Uterus (tissue), 4 donors: ENCODE results near the gene ASIC2. TPM values are rescaled to one million over a fixed set of nuclear protein-coding genes. Genes with fewer than 3 reads are reported as not detected.

ENCODE experiments used
- DNase-seq, 2 donors: peaks; one replicate each; pipeline ENCODE4 v3.0.0-alpha.2; 2019 to 2020
- H3K27ac ChIP-seq, 2 donors: fragments of 200-600 bp; sonication (generic); 1 replicate in 1 of 2; 2 replicates in 1 of 2; pipeline ENCODE4 v1.5.1; 2016 to 2018
- H3K27me3 ChIP-seq, 2 donors: fragments of 200-600 bp; sonication (generic); one replicate each; pipeline ENCODE4 v1.5.1; 2018 to 2019; ENCODE audit warnings: control low read depth in 1 of 2
- H3K36me3 ChIP-seq, 2 donors: fragments of 200-600 bp; sonication (generic); one replicate each; pipeline ENCODE4 v1.5.1; 2019; ENCODE audit warnings: control low read depth in 1 of 2
- H3K4me1 ChIP-seq, 2 donors: fragments of 200-600 bp; sonication (generic); one replicate each; pipeline ENCODE4 v1.5.1; 2018 to 2019; ENCODE audit warnings: control low read depth in 1 of 2
- H3K4me3 ChIP-seq, 2 donors: fragments of 200-600 bp; sonication (generic); 1 replicate in 1 of 2; 2 replicates in 1 of 2; pipeline ENCODE4 v1.5.1; 2018 to 2019; ENCODE audit warnings: mild to moderate bottlenecking in 1 of 2
- H3K9me3 ChIP-seq, 2 donors: fragments of 200-600 bp; sonication (generic); one replicate each; pipeline ENCODE4 v1.5.1; 2019; ENCODE audit warnings: control low read depth in 1 of 2
- POLR2A ChIP-seq, 2 donors: fragments of 450-650 bp; IDR thresholded peaks; one replicate each; pipeline ENCODE4 v1.6.1; 2016; ENCODE audit warnings: antibody characterized with exemption in 2 of 2, mild to moderate bottlenecking in 1 of 2, moderate library complexity in 1 of 2
- intact Hi-C: fragments of 100-400 bp; cut with DNase I; formaldehyde crosslinking; loops from one replicate; pipeline ENCODE4 v1.15.1; 2023; ENCODE audit warnings: low total_unique reads
- total RNA-seq, 4 donors: library from RNA; depleted of rRNA in 3 of 4; stranded (reverse); fragments of >200 nt in 3 of 4; gene quantifications; one replicate each; pipeline versions ENCODE4 v1.1.0 to v1.2.4, GENCODE V29; 2014 to 2023
- TF ChIP-seq, protein P1 (sequence below), 4 experiments: fragments of 200-600 bp in 2 of 4; fragments of 450-650 bp in 2 of 4; sonication (generic) in 2 of 4; IDR thresholded peaks; one replicate each; pipeline ENCODE4 v1.5.1; 2016 to 2019; ENCODE audit warnings: antibody characterized with exemption in 4 of 4, mild to moderate bottlenecking in 2 of 4, moderate library complexity in 1 of 4
- donor health status: DM: yes; HTN: yes; CAD: no.

Gene ASIC2
- total RNA-seq, 4 donors from 2014 or later, result 1.2 to 1.4 TPM; not detected in 2

DNA sequence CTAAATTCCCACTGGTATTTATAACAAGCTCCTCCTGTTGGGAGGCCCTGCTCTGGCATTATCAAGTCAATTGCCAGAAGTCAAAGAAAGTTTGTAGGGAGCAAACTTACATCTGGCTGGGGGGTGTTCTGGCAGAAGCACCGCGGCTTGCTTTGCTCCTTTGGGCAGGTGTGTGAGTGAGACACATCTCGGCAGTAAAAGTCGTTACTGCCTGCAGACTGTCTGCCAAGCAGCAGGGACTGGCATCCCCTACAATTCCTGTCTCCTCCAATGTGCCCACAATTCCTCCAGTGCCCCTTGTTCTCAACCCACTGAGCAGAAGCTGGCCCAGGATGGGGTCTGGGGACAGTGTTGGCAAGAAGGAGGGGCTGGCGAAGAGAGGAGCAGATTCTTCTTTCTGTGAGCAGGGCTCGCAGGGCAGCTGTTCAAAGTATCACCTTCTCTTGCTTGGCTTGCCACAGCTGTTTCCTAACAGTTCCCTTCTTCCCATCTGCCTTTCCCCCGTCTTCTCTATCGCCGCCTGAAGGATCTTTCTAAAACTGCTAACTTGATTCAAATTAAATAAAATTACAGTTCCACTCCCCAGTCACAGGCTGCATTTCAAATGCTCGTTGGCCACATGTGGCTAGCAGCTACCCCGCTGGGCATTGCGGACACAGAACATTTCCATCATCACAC, 271.2 kb downstream of the ASIC2 start:
- no peak for DNase-seq
- TF ChIP-seq, protein P1, sequence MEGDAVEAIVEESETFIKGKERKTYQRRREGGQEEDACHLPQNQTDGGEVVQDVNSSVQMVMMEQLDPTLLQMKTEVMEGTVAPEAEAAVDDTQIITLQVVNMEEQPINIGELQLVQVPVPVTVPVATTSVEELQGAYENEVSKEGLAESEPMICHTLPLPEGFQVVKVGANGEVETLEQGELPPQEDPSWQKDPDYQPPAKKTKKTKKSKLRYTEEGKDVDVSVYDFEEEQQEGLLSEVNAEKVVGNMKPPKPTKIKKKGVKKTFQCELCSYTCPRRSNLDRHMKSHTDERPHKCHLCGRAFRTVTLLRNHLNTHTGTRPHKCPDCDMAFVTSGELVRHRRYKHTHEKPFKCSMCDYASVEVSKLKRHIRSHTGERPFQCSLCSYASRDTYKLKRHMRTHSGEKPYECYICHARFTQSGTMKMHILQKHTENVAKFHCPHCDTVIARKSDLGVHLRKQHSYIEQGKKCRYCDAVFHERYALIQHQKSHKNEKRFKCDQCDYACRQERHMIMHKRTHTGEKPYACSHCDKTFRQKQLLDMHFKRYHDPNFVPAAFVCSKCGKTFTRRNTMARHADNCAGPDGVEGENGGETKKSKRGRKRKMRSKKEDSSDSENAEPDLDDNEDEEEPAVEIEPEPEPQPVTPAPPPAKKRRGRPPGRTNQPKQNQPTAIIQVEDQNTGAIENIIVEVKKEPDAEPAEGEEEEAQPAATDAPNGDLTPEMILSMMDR (IDR thresholded peaks at IDR 0.05), result no peak
- no peak for TF ChIP-seq POLR2A (IDR thresholded peaks at IDR 0.05)
- intact Hi-C loops, result no loop called here

DNA sequence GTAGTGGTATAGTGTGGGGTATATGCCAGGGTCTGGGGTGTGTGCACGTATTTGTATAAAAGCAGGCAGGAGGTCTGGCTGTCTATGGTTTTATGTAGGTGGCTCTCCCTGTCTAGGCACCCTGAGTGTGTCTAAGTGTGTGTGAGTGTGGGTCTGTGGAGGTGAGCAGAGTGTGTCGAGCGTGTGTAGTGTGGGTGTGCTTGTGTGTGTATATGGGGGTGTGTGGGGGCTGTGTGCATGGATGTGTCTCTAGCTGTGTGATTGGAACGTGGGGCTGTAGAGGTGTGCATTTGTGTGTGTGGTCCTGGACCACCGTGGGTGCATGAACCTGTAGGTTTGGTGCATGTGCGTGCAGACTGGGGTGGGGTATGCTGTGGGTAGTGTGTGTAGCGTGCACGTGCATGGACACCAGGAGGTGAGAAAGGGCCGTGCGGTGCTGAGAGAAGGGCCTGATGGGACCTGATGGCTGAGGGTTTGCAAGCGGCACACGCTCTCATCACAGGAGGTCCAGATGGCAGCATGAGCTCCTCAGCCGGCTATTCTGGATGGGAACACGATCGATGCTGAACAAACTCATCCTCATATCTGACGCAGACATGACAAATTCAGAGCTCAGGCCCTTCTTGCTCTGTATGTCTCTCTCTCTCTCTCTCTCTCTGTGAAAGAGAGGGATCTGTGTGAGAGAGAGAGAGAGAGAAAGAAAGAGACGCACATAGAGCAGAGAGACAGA, 273.8 kb downstream of the ASIC2 start:
- Histone ChIP-seq H3K27ac (no peak overlapping the region), H3K36me3 (no peaks in the 10 kb centered on the region), H3K4me1 (no peaks in the 10 kb centered on the region), H3K9me3 (no peaks in the 10 kb centered on the region), H3K27me3 (no peaks in the 10 kb centered on the region), H3K4me3 (no peak overlapping the region)
- DNase-seq, result no peak
- intact Hi-C loops, result loop anchor here (10.0 kb wide), 1 partner anchor 75 kb away; no protein-coding TSS in a partner anchor
- TF ChIP-seq POLR2A (IDR thresholded peaks at IDR 0.05), result no peak
- TF ChIP-seq, protein P1 (IDR thresholded peaks at IDR 0.05), result no peak

More for the DNA sequence above, 271.2 kb downstream of the ASIC2 start:
- no peaks in the 10 kb centered on the region for H3K36me3 ChIP-seq
- no peak overlapping the region for H3K4me3 ChIP-seq
- H3K27me3 ChIP-seq, result no peaks in the 10 kb centered on the region
- no peaks in the 10 kb centered on the region for H3K4me1 ChIP-seq
- no peak overlapping the region for H3K27ac ChIP-seq
- no peaks in the 10 kb centered on the region for H3K9me3 ChIP-seq

DNA sequence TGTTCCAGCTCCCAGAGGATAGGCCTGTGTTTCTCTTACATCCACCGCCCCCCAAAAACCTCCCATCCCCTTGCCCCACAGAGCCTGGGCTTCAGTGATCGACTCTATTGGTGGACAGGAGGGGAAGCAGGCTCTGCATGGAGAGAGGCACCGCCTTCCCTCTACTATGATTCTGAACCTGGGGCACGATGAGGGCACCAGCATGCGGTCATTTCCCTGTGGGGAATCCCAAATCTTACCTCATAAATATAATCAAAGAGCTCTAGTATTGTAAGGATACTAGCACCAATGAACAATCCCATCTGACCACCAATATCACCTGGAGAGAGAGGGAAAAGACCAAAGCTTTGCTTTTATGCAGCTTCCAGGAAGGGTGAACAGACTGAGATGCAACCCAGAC, 275.7 kb downstream of the ASIC2 start:
- intact Hi-C loops, result loop anchor here (10.0 kb wide), 1 partner anchor 77 kb away; no protein-coding TSS in a partner anchor
- Histone ChIP-seq H3K4me3 (no peak overlapping the region), H3K27me3 (no peaks in the 10 kb centered on the region), H3K9me3 (no peaks in the 10 kb centered on the region), H3K4me1 (no peaks in the 10 kb centered on the region), H3K36me3 (no peaks in the 10 kb centered on the region), H3K27ac (no peak overlapping the region)
- TF ChIP-seq, protein P1 (IDR thresholded peaks at IDR 0.05), result no peak
- DNase-seq, result no peak

- Histone ChIP-seq H3K36me3 (no peaks in the 10 kb centered on the region), H3K27ac (no peak overlapping the region), H3K4me1 (no peaks in the 10 kb centered on the region), H3K27me3 (no peaks in the 10 kb centered on the region), H3K4me3 (no peak overlapping the region), H3K9me3 (no peaks in the 10 kb centered on the region)
- DNase-seq, result no peak
- TF ChIP-seq POLR2A (IDR thresholded peaks at IDR 0.05), result no peak
- intact Hi-C loops, result loop anchor here (10.0 kb wide), 1 partner anchor 78 kb away; no protein-coding TSS in a partner anchor
These were observed 276.2 kb downstream of the ASIC2 start for GRCh38 chr17:33016920-33017319.

DNA sequence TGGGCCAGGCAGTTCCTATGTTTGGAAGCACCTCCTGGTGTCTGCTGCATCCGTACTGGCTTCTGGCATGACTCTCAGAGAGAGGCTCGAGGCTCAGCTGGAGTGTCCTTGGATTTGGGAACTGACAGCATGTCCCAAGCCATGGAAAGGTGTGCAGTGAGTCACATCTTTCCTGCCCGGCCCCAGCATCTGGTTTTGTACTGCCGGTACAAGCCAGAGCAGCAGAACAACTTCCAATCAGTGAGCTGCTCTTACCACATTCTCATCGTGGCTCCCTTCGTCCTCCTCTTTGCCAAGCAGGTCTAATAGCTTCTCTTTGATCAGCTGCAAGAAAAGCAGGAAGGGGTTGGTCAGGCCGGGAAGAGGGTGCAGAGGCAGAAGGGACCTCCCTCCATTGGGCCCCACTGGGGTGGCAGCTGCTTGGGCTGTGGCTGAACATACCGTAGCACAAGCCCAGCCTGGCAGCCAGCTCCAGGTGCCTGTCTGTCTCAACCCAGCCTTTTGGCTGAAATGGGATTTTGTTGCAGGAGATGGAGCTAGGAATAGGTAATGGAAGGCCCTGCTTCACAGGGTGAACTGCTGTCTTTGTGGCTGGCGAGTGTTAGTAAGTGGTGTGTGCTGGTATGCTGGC, 277.3 kb downstream of the ASIC2 start:
- no peaks in the 10 kb centered on the region for H3K27me3 ChIP-seq
- no peak overlapping the region for H3K4me3 ChIP-seq
- DNase-seq, result no peak
- TF ChIP-seq POLR2A (IDR thresholded peaks at IDR 0.05), result no peak
- TF ChIP-seq, protein P1 (IDR thresholded peaks at IDR 0.05), result no peak
- H3K36me3 ChIP-seq, result no peaks in the 10 kb centered on the region
- H3K4me1 ChIP-seq, result no peaks in the 10 kb centered on the region
- no peaks in the 10 kb centered on the region for H3K9me3 ChIP-seq
- intact Hi-C loops, result loop anchor here (10.0 kb wide), 1 partner anchor 79 kb away; no protein-coding TSS in a partner anchor
- H3K27ac ChIP-seq, result no peak overlapping the region
